ENCODE measurements around the gene PLCZ1. TPM values are rescaled to one million over a fixed set of nuclear protein-coding genes. Genes with fewer than 3 reads are reported as not detected.

PLCZ1 gene
- total RNA-seq, 1 donor from 2014 or later = not detected

DNA sequence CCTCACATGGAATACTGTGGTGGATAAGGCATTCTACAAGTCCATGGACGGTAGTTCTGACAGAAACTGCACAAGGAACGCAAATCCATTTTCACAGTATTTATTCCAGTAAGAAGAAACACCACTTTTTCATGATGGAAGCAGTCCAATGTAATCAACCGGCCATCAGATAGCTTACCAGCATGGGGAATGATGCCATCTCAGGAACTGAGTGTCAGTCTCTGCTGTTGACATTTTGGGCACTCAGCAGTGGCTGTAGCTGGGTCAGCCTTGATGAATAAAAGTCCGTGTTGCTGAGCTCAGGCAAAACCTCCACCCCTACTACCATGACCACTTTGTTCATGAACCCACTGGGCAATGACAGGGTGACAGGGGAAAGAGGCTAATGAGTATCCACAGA is 103.4 kb downstream of the PLCZ1 start:
- DNase-seq (ENCODE audit: low read depth in 2 of 2) = no peak

Other genes starting within 250 kb of the PLCZ1 start
- gene CAPZA3, start 107 bp upstream of the PLCZ1 start, total RNA-seq = not detected in 2 replicates

Measured in lung microvascular endothelial cell (primary cell).